HG03039 (cell line): ENCODE results near the gene SLC22A23.

Source experiments
- ATAC-seq: cut with Tn5 transposase; IDR thresholded peaks from one replicate; pipeline ENCODE4 v1.9.1; 2021; ENCODE audit warnings: mild to moderate bottlenecking, moderate library complexity; ENCODE audit not compliant: unreplicated experiment

The SLC22A23 gene

GRCh38 chr6:3422435-3423070 is 34.3 kb downstream of the SLC22A23 start:
- ATAC-seq, result no peak

DNA sequence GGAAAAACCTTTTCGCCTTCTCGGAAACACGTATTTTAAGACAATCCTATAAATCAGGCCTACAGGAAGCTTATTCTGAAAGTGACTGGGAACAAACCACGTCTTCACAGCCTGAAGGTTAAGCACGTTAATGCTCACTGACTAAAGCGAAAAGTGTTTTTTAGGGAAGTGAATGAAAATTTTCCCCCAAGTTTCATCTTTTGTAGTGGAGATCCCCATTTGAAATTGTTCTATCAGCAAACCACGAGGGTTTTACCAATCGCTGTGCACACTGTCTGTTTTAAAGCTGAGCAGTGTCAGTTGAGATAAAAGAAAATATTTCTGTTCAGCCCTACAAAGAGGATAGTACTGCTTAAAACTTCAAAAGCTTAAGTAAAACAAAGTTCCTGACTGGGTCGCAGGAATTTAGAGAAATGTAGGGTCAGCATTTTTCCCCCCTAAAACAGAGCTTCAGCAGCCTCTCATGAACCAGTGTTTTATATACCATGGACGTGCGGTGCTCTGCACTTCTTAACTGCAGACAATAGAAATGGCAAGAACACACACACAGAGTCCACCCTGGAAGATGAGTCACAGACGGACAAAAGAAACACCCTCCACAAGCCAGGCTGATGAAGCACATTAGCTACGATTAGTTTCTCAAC is 34.9 kb downstream of the SLC22A23 start:
- ATAC-seq, result no peak

DNA sequence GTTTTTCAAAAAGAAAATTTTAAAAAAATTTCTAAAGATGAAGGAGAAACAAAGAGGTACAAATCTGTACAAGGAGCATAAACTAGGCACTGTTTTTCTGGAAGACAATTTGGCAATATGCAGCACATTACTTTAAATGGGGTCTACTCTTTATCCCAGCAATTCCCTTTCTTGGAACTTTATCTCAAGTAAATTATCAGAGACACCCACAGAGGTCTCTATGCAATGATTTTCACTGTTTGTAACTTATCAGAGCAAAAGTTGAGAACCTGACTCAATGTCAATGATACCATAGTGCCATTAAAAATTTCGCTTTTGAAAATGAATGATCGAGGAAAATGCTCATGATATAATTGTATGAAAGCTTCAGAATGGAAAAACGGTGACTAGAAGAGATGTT is 35.7 kb downstream of the SLC22A23 start:
- no peak for ATAC-seq

DNA sequence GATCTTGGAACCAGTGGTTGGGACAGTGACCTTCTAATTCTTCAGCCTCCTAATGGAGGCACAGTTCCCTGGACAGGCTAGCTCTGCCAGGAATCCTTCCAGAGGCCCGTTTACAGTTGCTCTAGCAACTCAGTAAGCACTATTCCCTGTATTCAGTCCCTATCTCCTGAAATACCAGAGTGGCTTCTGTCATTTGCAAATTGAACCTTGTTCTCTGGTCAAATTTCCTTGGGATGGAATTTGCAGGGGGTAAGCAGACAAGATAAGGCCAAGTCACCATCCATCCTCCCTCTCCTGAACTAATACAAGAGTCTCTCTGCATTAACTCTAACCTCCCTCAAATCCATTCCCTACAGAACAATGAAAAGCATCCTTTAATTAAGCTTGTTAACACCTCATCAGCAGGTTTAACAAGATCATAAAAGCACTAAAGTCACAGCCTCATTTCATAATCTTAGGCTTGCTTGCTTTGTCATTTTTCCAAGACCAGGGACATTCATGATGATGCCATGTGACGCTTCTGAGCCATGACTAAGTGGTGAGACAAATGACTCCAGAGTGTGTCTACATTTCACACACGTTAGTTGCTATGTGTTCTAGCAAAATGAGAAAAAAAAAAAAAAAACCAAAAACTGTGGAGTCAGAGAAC is 37.1 kb downstream of the SLC22A23 start:
- ATAC-seq, result no peak

- ATAC-seq, result no peak
Observed at GRCh38 chr6:3418496-3419060, 38.3 kb downstream of the SLC22A23 start.

GRCh38 chr6:3417473-3417872 is 39.4 kb downstream of the SLC22A23 start:
- ATAC-seq, result no peak

DNA sequence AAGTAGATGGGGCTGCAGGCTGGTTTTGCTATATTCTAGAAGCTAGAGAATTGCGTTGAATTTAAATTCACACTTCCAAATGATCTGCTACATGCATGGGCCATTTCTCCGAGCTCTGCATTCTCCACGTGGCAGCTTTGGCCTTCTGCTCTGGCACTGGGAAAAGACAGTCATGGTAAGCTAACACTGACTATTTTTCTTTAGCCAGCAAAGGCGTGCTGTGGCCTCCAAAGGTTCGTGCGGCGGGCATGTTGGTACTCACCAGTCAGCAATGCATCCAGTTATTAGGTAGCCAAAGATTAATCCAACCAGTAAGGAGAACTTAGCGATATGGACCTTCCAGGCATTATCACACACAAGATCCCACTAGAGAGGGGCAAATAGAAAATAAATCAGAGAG is 41.4 kb downstream of the SLC22A23 start:
- no peak for ATAC-seq

DNA sequence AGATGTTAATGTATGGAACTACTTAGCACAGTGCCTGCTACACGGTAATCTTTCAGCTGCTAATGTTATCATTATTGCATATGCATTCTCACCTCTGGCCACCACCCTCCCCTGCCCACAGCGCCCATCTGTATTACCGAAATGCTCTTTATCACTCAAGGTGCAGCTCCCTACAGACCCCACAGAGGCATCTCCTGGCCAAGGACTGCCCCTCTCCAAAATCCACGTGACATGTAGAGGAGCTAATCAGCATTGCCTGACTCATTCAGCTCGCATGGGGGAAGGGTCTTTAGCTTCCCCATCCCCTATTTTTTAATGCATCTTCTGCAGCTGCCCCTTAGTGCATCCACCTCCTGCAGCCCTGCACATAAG is 41.8 kb downstream of the SLC22A23 start:
- no peak for ATAC-seq

DNA sequence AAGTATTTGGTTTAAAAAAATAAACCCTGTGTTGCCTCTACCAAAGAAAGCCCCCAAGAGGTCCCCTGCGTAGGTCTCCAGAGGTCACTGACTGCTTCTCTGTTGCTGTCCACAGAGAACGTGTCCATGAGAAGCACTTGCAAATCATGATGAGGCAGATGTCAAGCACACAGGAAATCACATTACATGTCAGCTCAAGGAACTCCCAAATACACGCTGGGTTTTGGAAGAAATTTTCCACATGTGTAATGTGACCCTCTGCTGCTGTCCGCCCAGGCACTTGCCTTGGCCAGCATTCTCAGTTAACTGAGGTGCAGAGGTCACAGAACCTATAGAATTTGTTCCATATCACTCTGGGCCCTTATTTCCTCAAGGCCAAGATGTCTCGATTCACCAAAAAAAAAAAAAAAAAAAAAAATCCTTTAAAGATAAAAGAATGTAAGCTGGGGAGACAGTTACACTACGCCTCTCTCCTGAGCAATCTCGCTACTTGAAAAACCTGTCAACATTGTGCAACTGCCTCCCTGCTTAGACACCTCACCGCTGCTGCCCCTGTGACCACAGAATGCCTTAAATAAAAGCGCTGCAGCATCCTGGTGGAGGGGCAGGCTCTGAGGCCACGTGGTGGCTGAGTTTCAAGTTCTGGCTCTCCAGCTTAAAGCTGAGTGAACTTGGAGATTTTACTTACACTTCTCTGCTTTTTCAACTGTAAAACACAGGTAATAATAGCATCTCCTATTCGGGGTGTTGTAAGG is 42.3 kb downstream of the SLC22A23 start:
- no peak for ATAC-seq

GRCh38 chr6:3413592-3413991 is 43.3 kb downstream of the SLC22A23 start:
- ATAC-seq, result no peak

DNA sequence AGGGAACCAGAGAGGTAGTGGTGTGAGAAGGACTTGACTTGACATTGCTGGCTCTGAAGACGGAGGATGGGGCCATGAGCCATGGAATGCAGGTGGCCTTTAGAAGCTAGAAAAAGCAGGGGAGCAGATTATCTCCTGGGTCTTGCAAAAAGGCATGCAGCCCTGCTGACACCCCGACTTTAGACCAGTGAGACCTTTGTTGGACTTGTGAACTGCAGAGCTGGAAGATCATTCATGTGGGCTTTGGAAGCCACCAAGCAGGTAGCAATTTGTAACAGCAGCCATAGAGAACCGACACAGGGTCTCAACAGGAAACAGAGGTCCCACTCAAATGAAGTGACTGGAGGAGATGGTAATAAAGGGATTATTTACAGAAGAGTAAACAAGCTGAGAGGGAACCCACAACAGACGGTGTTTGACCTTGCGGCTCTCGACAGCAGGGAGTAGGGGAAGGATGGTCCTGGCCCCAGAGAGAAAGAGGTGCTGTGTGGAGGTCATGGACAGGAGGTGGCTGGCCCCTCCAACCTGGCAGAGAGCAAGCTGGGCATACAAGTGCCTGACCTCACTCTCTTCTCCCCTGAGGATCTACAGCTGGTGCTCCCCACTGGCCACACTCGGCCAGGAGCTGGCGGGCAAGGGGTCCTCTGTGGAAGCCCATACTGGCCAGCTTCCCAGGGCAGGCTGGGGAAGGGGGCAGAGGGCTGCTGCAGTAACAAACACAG is 43.9 kb downstream of the SLC22A23 start:
- no peak for ATAC-seq

GRCh38 chr6:3411967-3412778 is 44.7 kb downstream of the SLC22A23 start:
- ATAC-seq, result no peak

DNA sequence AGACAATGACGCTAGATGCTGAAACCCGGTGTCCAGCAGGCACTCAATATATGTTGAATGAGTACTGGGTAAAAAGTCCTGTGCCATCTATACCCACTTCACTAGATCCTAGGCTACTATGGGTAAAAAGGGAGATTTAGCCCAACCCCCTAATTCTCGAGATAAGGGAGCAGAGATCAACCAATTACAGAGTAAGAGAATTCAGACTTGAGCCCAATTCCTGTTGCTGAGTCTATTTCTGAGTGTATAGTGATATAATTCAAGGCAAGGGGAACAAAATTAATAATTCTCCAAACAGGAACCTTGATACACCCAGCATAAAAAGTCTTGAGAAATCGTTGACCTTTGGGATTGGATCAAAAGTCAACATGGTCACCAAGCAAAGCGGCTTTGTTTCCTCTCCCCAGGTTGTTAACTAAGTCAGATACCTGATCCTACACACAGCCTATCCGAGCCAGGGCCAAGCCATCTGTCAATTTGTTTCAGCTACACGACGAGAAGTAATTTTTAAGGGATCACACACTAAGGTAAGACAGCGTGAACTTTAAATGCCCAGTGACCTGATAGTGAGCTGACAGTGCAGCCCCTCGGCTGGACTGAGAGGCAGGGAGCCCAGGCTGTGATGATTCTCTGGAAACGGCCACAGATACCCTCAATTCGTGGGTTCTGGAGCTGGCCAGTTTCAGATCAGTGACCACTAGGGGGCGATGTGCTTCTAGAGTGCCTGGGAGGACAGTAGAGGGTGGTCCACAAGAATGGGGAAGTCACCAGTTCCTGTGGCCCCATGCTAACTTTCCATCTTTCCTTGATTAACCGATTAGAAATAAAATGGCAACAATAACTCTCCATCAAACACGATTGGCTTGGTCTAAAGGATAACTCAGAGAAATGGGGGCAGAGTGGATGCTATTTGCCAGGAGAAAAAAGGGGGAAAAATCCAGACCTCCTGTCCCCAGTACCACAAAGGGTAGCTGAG is 46.2 kb downstream of the SLC22A23 start:
- no peak for ATAC-seq

- ATAC-seq, result no peak
Observed at GRCh38 chr6:3409699-3410384, 47.0 kb downstream of the SLC22A23 start.

DNA sequence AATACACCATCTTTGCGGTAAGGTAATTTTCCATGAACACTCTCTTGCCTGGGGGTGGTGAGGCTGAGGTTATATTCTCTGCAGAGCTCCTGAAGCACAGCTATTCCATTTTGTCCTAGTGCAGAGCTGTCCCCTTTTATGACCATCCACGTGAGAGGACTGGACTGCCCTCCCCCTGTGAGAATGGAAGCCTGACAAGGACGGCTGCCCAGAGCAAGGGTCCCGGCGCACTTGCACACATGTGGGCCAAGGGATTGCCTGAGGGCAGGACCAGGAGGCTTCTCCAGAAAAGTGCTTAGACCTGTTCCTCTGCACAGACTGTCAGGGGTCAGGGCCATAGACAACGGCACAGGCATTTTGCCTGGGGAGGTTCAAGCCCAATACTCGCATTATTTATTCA is 48.2 kb downstream of the SLC22A23 start:
- ATAC-seq, result no peak

- no peak for ATAC-seq
Observed at GRCh38 chr6:3407840-3408239, 49.0 kb downstream of the SLC22A23 start.

DNA sequence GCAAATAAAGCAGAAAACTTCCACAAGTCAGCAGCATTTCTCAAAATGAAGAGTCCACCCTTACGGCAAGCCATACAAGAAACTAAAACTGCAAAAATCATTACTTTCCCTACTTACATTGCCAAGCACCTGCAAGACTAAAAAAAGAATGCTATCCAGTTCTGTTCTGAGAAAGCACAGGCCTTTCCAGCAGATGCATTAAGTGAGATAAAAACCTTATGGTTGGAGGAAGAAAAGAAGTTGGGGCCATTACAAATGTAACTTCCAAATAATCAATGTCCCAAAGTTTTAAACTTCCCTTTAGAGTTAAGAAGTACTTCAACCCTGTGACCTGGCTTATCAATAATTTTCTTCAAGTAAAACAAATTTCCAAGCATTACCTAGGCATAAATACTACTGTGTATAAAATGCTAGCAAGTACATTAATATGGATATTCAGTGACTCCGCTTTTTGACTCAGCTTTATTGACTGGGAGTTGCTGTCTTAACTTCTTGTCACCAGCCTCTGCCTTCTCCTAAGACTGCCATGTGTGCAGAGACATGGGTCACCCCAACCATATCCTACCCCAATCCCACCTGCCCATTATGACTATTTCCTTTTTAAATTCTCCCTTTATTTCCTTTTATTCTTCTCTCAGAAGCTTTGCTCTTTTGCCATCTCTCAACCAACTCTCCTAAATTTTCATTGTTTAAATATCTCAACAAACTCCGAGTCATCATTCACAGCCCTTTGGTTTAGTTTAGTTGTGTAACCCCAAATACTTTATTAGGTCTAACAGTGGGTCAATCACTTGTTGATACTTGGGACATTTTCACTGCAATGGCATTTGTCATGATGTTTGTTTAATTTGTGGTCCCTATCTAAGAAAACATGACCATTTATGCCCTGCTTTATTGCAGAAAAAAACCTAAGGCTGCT is 49.7 kb downstream of the SLC22A23 start:
- ATAC-seq, result no peak
